Endometrium (tissue), 2 donors: ENCODE measurements around the gene HDAC4.
"Not testable (repeated sequence)": the region's sequence is repeated elsewhere in the genome, so short reads cannot be mapped to it uniquely, and the experiment has no call there.

ENCODE experiments used
- FAIRE-seq: peaks from 2 replicates; lab custom pipeline; 2012; peaks lifted over from hg19 to GRCh38; lab: Jason Lieb, UNC
- donor health status: control.
- donor health status: control.

HDAC4 gene

GRCh38 chr2:239042551-239043320, 358.1 kb downstream of the HDAC4 start:
- FAIRE-seq: no peak

GRCh38 chr2:239042046-239042445, 358.8 kb downstream of the HDAC4 start:
- no peak for FAIRE-seq

- FAIRE-seq: no peak
These were observed 359.8 kb downstream of the HDAC4 start for GRCh38 chr2:239041062-239041461.

GRCh38 chr2:239040152-239040761, 360.6 kb downstream of the HDAC4 start:
- no peak for FAIRE-seq

- no peak for FAIRE-seq
These were observed 361.4 kb downstream of the HDAC4 start for GRCh38 chr2:239039479-239039861.

GRCh38 chr2:239038773-239039478, 361.9 kb downstream of the HDAC4 start:
- no peak for FAIRE-seq

GRCh38 chr2:239038284-239038683, 362.5 kb downstream of the HDAC4 start:
- not testable (repeated sequence) for FAIRE-seq

- no peak for FAIRE-seq
These were observed 363.3 kb downstream of the HDAC4 start for GRCh38 chr2:239037559-239037910.

GRCh38 chr2:239036819-239037558, 363.8 kb downstream of the HDAC4 start:
- no peak for FAIRE-seq

- FAIRE-seq: no peak
These were observed 364.7 kb downstream of the HDAC4 start for GRCh38 chr2:239035997-239036731.

GRCh38 chr2:239035361-239035814, 365.4 kb downstream of the HDAC4 start:
- FAIRE-seq: no peak

GRCh38 chr2:239034561-239035341, 366.1 kb downstream of the HDAC4 start:
- no peak for FAIRE-seq

GRCh38 chr2:239033801-239034560, 366.8 kb downstream of the HDAC4 start:
- no peak for FAIRE-seq

GRCh38 chr2:239029958-239030357, 370.9 kb downstream of the HDAC4 start:
- FAIRE-seq: no peak

GRCh38 chr2:239028253-239028619, 372.6 kb downstream of the HDAC4 start:
- no peak for FAIRE-seq

GRCh38 chr2:239027391-239028252, 373.2 kb downstream of the HDAC4 start:
- no peak for FAIRE-seq

- no peak for FAIRE-seq
These were observed 374.0 kb downstream of the HDAC4 start for GRCh38 chr2:239026711-239027361.

- no peak for FAIRE-seq
These were observed 374.8 kb downstream of the HDAC4 start for GRCh38 chr2:239025951-239026461.
